NB4 (cell line): Measurements from ENCODE around the gene DBH.

ENCODE experiments used
- CTCF ChIP-seq: IDR thresholded peaks from one replicate; pipeline ENCODE4 v1.5.1; 2012; ENCODE audit warnings: low read depth, low read length
- MAX ChIP-seq: IDR thresholded peaks from 2 replicates; pipeline ENCODE4 v1.6.1; 2011; ENCODE audit warnings: low read depth, low read length
- POLR2A ChIP-seq: IDR thresholded peaks from 2 replicates; pipeline ENCODE4 v1.6.1; 2011; ENCODE audit warnings: mild to moderate bottlenecking; ENCODE audit not compliant: insufficient read length; ENCODE audit errors: extremely low read depth

GRCh38 chr9:133635533-133636531 is at the start of gene DBH:
- TF ChIP-seq POLR2A (no peak), CTCF (no peak), MAX (no peak)
